Measurements from ENCODE around the gene ASB5.

- TF ChIP-seq CTCF (IDR thresholded peaks at IDR 0.05) (no peak), EZH2phosphoT487 (IDR thresholded peaks at IDR 0.05) (no peak), EZH2 (IDR thresholded peaks at IDR 0.05) (no peak)
Observed at GRCh38 chr4:176205299-176205698, 63.7 kb downstream of the ASB5 start.
